Subcutaneous adipose tissue (tissue), 4 donors: Measurements from ENCODE around the gene DCAF17. TPM values are rescaled to one million over a fixed set of nuclear protein-coding genes. Genes with fewer than 3 reads are reported as not detected.

Experiments
- CTCF ChIP-seq: fragments of 450-650 bp; IDR thresholded peaks from one replicate; pipeline ENCODE4 v1.5.1; 2016; ENCODE audit warnings: low read depth, mild to moderate bottlenecking, control low read depth, antibody characterized with exemption, moderate library complexity
- total RNA-seq, 4 donors: library from RNA; depleted of rRNA; stranded (reverse); fragments of >200 nt; gene quantifications; one replicate each; pipeline ENCODE4 v1.1.0, GENCODE V29; 2016

Gene DCAF17
- total RNA-seq, 4 donors from 2014 or later, result 14.3 to 29.4 (median 18.3) TPM

GRCh38 chr2:171515672-171516298, 81.8 kb downstream of the DCAF17 start:
- no peak for TF ChIP-seq CTCF

- no peak for TF ChIP-seq CTCF
Observed at GRCh38 chr2:171516793-171517192, 82.8 kb downstream of the DCAF17 start.

GRCh38 chr2:171520471-171520870, 86.4 kb downstream of the DCAF17 start:
- no peak for TF ChIP-seq CTCF

- no peak for TF ChIP-seq CTCF
Observed at GRCh38 chr2:171521361-171522051, 87.5 kb downstream of the DCAF17 start.

GRCh38 chr2:171522052-171522787, 88.2 kb downstream of the DCAF17 start, which contains the start of gene CYBRD1:
TSS of gene CYBRD1 (plus strand) at chr2:171522474. CDS start at chr2:171522546, 72 bp downstream.
- no peak for TF ChIP-seq CTCF

- TF ChIP-seq CTCF, result no peak
Observed at GRCh38 chr2:171522788-171523087, 88.7 kb downstream of the DCAF17 start.
